ENCODE measurements around the gene VN1R5. TPM values are rescaled to one million over a fixed set of nuclear protein-coding genes. Genes with fewer than 3 reads are reported as not detected.

The VN1R5 gene
- total and polyA plus RNA-seq, 2 of the 13 experiments (the other 11 are each of a cell fraction or from before 2014, with no cell fraction given), result not detected

- TF ChIP-seq ARNT2 (CRISPR knock-in tag; IDR thresholded peaks at IDR 0.05; ENCODE audit: low read depth) (no peak), ZNF230 (CRISPR knock-in tag; IDR thresholded peaks at IDR 0.05) (no peak), NR1H2 (CRISPR knock-in tag; IDR thresholded peaks at IDR 0.05; ENCODE audit: borderline replicate concordance, low read depth) (no peak), CREM (IDR thresholded peaks at IDR 0.05) (peak; percentile 77), CREM (CRISPR knock-in tag; IDR thresholded peaks at IDR 0.05) (no peak), SIX4 (CRISPR knock-in tag; IDR thresholded peaks at IDR 0.05) (no peak), SYNCRIP (IDR thresholded peaks at IDR 0.05; ENCODE audit: insufficient read depth, low read depth, low read length) (no peak), U2AF2 (IDR thresholded peaks at IDR 0.05; ENCODE audit: low read depth, low read length) (no peak), CBFB (CRISPR knock-in tag; IDR thresholded peaks at IDR 0.05) (no peak), ZBTB14 (CRISPR knock-in tag; IDR thresholded peaks at IDR 0.05) (no peak), SP5 (CRISPR knock-in tag; IDR thresholded peaks at IDR 0.05; ENCODE audit: borderline replicate concordance, low read depth) (no peak), ZNF546 (CRISPR knock-in tag; conservative IDR thresholded peaks at IDR 0.05) (no peak), ZMAT5 (CRISPR knock-in tag; IDR thresholded peaks at IDR 0.05; ENCODE audit: borderline replicate concordance, low read depth) (no peak), U2AF1 (optimal IDR thresholded peaks at IDR 0.05; ENCODE audit: low read depth, low read length) (no peak), MLLT10 (CRISPR knock-in tag; IDR thresholded peaks at IDR 0.05) (no peak), NCOA2 (CRISPR knock-in tag; IDR thresholded peaks at IDR 0.05) (no peak), NFE2L2 (IDR thresholded peaks at IDR 0.05; ENCODE audit: low read length) (no peak), RNF219 (CRISPR knock-in tag; IDR thresholded peaks at IDR 0.05) (no peak), SRF (IDR thresholded peaks at IDR 0.05; ENCODE audit: low read depth, low read length) (no peak), ZNF17 (CRISPR knock-in tag; IDR thresholded peaks at IDR 0.05) (no peak), CREB1 (IDR thresholded peaks at IDR 0.05) (peak; percentile 87), CREB1 (CRISPR knock-in tag; IDR thresholded peaks at IDR 0.05) (peak; percentile 87), ONECUT2 (CRISPR knock-in tag; IDR thresholded peaks at IDR 0.05) (no peak), ZNF33A (CRISPR knock-in tag; IDR thresholded peaks at IDR 0.05; ENCODE audit: borderline replicate concordance) (0 out of 2 replicates have a peak, but pooled peaks have one; percentile 65), ZNF776 (CRISPR knock-in tag; IDR thresholded peaks at IDR 0.05) (no peak), ZNF512 (CRISPR knock-in tag; IDR thresholded peaks at IDR 0.05) (no peak), ZFX (CRISPR knock-in tag; IDR thresholded peaks at IDR 0.05; ENCODE audit: low read depth) (peak; percentile 87), KLF15 (CRISPR knock-in tag; IDR thresholded peaks at IDR 0.05; ENCODE audit: borderline replicate concordance) (no peak)
These were observed 45.3 kb upstream of the VN1R5 start (continued) for GRCh38 chr1:247210376-247211117.
